A673 (cell line): ENCODE measurements around the gene CLEC18B.

Experiments
- CTCF ChIP-seq: fragments of 300-800, 200-600 bp; sonication (generic); conservative IDR thresholded peaks from 2 replicates; pipeline ENCODE4 v1.5.1; 2017; ENCODE audit warnings: low read depth, mild to moderate bottlenecking, antibody characterized with exemption, low read length, moderate library complexity, mixed read lengths
- EZH2 ChIP-seq: fragments of 200-600 bp; sonication (generic); IDR thresholded peaks from 2 replicates; pipeline ENCODE4 v1.6.1; 2017; ENCODE audit warnings: borderline replicate concordance, low read depth, mild to moderate bottlenecking, mixed read lengths, antibody characterized with exemption, low read length; ENCODE audit not compliant: poor library complexity, severe bottlenecking

GRCh38 chr16:74449470-74449869, 28.2 kb upstream of the CLEC18B start:
- TF ChIP-seq CTCF (no peak), EZH2 (no peak)
